Smooth muscle cell (in vitro differentiated cells): Measurements from ENCODE around the gene WDFY4. TPM values are rescaled to one million over a fixed set of nuclear protein-coding genes. Genes with fewer than 3 reads are reported as not detected.

Source experiments
- DNase-seq: peaks from one replicate; lab custom pipeline; 2025; ENCODE audit not compliant: unreplicated experiment; lab: John Stamatoyannopoulos, UW
- H2AFZ ChIP-seq: fragments of 200-600 bp; sonication (generic); 2 replicates; pipeline ENCODE4 v1.6.0; 2016; ENCODE audit warnings: antibody characterized with exemption, low read depth, mild to moderate bottlenecking
- H3F3A ChIP-seq: fragments of 200-600 bp; sonication (generic); 2 replicates; pipeline ENCODE4 v1.6.0; 2017; ENCODE audit warnings: antibody characterized with exemption, low read depth
- H3K27ac ChIP-seq: fragments of 200-600 bp; sonication (generic); 2 replicates; pipeline ENCODE4 v1.5.1; 2016; ENCODE audit warnings: low read depth, mild to moderate bottlenecking
- H3K27me3 ChIP-seq: fragments of 200-600 bp; sonication (generic); 2 replicates; pipeline ENCODE4 v1.6.1; 2016; ENCODE audit warnings: low read depth, mild to moderate bottlenecking
- H3K36me3 ChIP-seq: fragments of 200-600 bp; sonication (generic); 2 replicates; pipeline ENCODE4 v1.5.1; 2016; ENCODE audit warnings: low read depth
- H3K4me1 ChIP-seq: fragments of 200-600 bp; sonication (generic); 2 replicates; pipeline ENCODE4 v1.5.1; 2016; ENCODE audit warnings: low read depth
- H3K4me2 ChIP-seq: fragments of 200-600 bp; sonication (generic); 2 replicates; pipeline ENCODE4 v1.6.0; 2016; ENCODE audit warnings: mild to moderate bottlenecking
- H3K4me3 ChIP-seq: fragments of 200-600 bp; sonication (generic); 2 replicates; pipeline ENCODE4 v1.5.1; 2016; ENCODE audit warnings: mild to moderate bottlenecking
- H3K79me2 ChIP-seq: fragments of 200-600 bp; sonication (generic); 2 replicates; pipeline ENCODE4 v1.6.0; 2016; ENCODE audit warnings: low read depth, mild to moderate bottlenecking
- H3K9ac ChIP-seq: fragments of 200-600 bp; sonication (generic); 2 replicates; pipeline ENCODE4 v1.6.0; 2016; ENCODE audit warnings: low read depth
- H3K9me3 ChIP-seq: fragments of 200-600 bp; sonication (generic); replicated peaks from 2 replicates; pipeline ENCODE4 v1.5.1; 2016; ENCODE audit warnings: low read depth
- H4K20me1 ChIP-seq: fragments of 200-600 bp; sonication (generic); 2 replicates; pipeline ENCODE4 v1.6.0; 2016; ENCODE audit warnings: low read depth
- CTCF ChIP-seq: fragments of 200-600 bp; sonication (generic); IDR thresholded peaks from 2 replicates; pipeline ENCODE4 v1.5.1; 2017; ENCODE audit warnings: borderline replicate concordance, mild to moderate bottlenecking, antibody characterized with exemption; ENCODE audit not compliant: insufficient read depth, poor library complexity, severe bottlenecking
- WGBS: methylation state at CpG from one replicate; pipeline ENCODE4 v1.1.7; 2016; ENCODE audit warnings: low lambda C conversion rate; 5-methylcytosine and 5-hydroxymethylcytosine counted together
- polyA plus RNA-seq: library from polyadenylated mRNA; unstranded; fragments of >200 nt; fragmentation: Nextera tagmentation; extraction: Ambion mirVana; gene quantifications from 2 replicates; pipeline ENCODE4 v1.2.1, GENCODE V29; 2016
- total RNA-seq: library from RNA; depleted of rRNA; stranded (reverse); fragments of >200 nt; gene quantifications from 2 replicates; pipeline ENCODE4 v1.2.3, GENCODE V29; 2014

Gene WDFY4
- total and polyA plus RNA-seq, 2 experiments from 2014 or later: not detected

- H3K36me3 ChIP-seq: no peaks in the 10 kb centered on the region
- H4K20me1 ChIP-seq: no peaks in the 10 kb centered on the region
- H3K4me3 ChIP-seq: no peak overlapping the region
- H2AFZ ChIP-seq: no peak overlapping the region
- H3F3A ChIP-seq: no peaks in the 10 kb centered on the region
- no peaks in the 10 kb centered on the region for H3K4me1 ChIP-seq
- H3K27me3 ChIP-seq: peaks cover 32% of the 10 kb centered on the region
- WGBS: 87% methylated on average over 4 of the region's 4 CpGs
- H3K9ac ChIP-seq: no peak overlapping the region
- no peaks in the 10 kb centered on the region for H3K9me3 ChIP-seq
- H3K79me2 ChIP-seq: no peaks in the 10 kb centered on the region
- TF ChIP-seq CTCF: no peak
- no peak overlapping the region for H3K4me2 ChIP-seq
- DNase-seq: no peak
- H3K27ac ChIP-seq: no peak overlapping the region
Measured at GRCh38 chr10:48759113-48759901, 74.6 kb downstream of the WDFY4 start.

GRCh38 chr10:48760983-48761382 is 76.3 kb downstream of the WDFY4 start:
- no peak overlapping the region for H3K4me2 ChIP-seq
- no peaks in the 10 kb centered on the region for H4K20me1 ChIP-seq
- DNase-seq: no peak
- H3K9me3 ChIP-seq: no peaks in the 10 kb centered on the region
- no peaks in the 10 kb centered on the region for H3K36me3 ChIP-seq
- no peak for TF ChIP-seq CTCF
- 83% methylated on average over 5 of the region's 5 CpGs for WGBS
- H3K79me2 ChIP-seq: no peaks in the 10 kb centered on the region
- no peak overlapping the region for H3K9ac ChIP-seq
- no peaks in the 10 kb centered on the region for H3F3A ChIP-seq
- H3K4me3 ChIP-seq: no peak overlapping the region
- no peak overlapping the region for H2AFZ ChIP-seq
- no peaks in the 10 kb centered on the region for H3K4me1 ChIP-seq
- H3K27ac ChIP-seq: no peak overlapping the region
- H3K27me3 ChIP-seq: peaks cover 32% of the 10 kb centered on the region

GRCh38 chr10:48762064-48763042 is 77.7 kb downstream of the WDFY4 start:
- no peaks in the 10 kb centered on the region for H3F3A ChIP-seq
- no peak for DNase-seq
- no peak overlapping the region for H3K4me3 ChIP-seq
- no peaks in the 10 kb centered on the region for H3K79me2 ChIP-seq
- no peaks in the 10 kb centered on the region for H3K4me1 ChIP-seq
- no peak overlapping the region for H3K4me2 ChIP-seq
- no peak overlapping the region for H3K9ac ChIP-seq
- 76% methylated on average over 6 of the region's 6 CpGs for WGBS
- H3K9me3 ChIP-seq: no peaks in the 10 kb centered on the region
- no peaks in the 10 kb centered on the region for H3K36me3 ChIP-seq
- no peak for TF ChIP-seq CTCF
- no peak overlapping the region for H3K27ac ChIP-seq
- H3K27me3 ChIP-seq: peaks cover 28% of the 10 kb centered on the region
- no peak overlapping the region for H2AFZ ChIP-seq
- H4K20me1 ChIP-seq: no peaks in the 10 kb centered on the region
